ENCODE measurements around the gene ILK. TPM values are rescaled to one million over a fixed set of nuclear protein-coding genes. Genes with fewer than 3 reads are reported as not detected.

ILK gene
- total RNA-seq, 1 donor from 2014 or later: 133 TPM

DNA sequence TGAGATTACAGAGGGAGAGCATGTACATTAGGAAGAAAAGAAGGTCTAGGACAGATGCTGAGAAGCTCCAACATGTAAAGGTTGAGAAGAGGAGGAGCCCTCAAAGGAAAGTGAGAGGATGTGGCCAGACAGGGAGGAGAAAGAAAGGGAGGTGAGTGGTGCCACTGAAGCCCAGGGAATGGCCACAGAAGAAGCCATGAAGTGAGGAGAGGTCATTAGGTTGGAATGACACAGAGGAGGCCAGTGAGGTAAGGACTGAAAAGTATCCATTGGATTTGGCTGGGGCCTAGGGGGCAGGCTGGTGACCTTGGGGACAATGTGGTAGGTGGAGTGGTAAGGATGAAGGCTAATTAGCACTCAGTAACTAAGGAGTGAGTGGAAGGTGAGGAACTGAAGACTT is 55.1 kb downstream of the ILK start:
- DNase-seq (ENCODE audit: low spot score, unreplicated experiment): no peak
- no peaks in the 10 kb centered on the region for H3K36me3 Mint-ChIP-seq (ENCODE audit: insufficient read depth)
- no peak overlapping the region for H3K4me3 Mint-ChIP-seq (ENCODE audit: low read depth)
- no peaks in the 10 kb centered on the region for H3K9me3 Mint-ChIP-seq (ENCODE audit: low read depth)
- no peak overlapping the region for H3K27ac Mint-ChIP-seq
- H3K4me1 Mint-ChIP-seq (ENCODE audit: low read depth): peaks cover 4% of the 10 kb centered on the region
- H3K27me3 Mint-ChIP-seq: peaks cover 21% of the 10 kb centered on the region
- TF ChIP-seq, protein P1, sequence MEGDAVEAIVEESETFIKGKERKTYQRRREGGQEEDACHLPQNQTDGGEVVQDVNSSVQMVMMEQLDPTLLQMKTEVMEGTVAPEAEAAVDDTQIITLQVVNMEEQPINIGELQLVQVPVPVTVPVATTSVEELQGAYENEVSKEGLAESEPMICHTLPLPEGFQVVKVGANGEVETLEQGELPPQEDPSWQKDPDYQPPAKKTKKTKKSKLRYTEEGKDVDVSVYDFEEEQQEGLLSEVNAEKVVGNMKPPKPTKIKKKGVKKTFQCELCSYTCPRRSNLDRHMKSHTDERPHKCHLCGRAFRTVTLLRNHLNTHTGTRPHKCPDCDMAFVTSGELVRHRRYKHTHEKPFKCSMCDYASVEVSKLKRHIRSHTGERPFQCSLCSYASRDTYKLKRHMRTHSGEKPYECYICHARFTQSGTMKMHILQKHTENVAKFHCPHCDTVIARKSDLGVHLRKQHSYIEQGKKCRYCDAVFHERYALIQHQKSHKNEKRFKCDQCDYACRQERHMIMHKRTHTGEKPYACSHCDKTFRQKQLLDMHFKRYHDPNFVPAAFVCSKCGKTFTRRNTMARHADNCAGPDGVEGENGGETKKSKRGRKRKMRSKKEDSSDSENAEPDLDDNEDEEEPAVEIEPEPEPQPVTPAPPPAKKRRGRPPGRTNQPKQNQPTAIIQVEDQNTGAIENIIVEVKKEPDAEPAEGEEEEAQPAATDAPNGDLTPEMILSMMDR (IDR thresholded peaks at IDR 0.05; ENCODE audit: unreplicated experiment): no peak

Other genes starting within 250 kb of the ILK start
- gene SMPD1, start 213.3 kb upstream of the ILK start, total RNA-seq: 25.5 and 27.8 TPM in 2 replicates
- 64.2 and 71.4 TPM in 2 replicates for gene APBB1, start 184.7 kb upstream of the ILK start, total RNA-seq
- 2.5 and 6.1 TPM in 2 replicates for gene HPX, start 162.8 kb upstream of the ILK start, total RNA-seq
- 18.5 and 22.6 TPM in 2 replicates for gene TRIM3, start 129.8 kb upstream of the ILK start, total RNA-seq
- gene ARFIP2, start 122.4 kb upstream of the ILK start, total RNA-seq: 77.0 and 78.1 TPM in 2 replicates
- gene TIMM10B, start 122.3 kb upstream of the ILK start, total RNA-seq: 34.2 and 37.5 TPM in 2 replicates
- 7.0 and 7.7 TPM in 2 replicates for gene DNHD1, start 106.5 kb upstream of the ILK start, total RNA-seq
- gene RRP8, start 158 bp upstream of the ILK start, total RNA-seq: 18.8 and 21.7 TPM in 2 replicates
- 148 and 160 TPM in 2 replicates for gene TAF10, start 8.4 kb downstream of the ILK start, total RNA-seq
- 54.4 and 59.9 TPM in 2 replicates for gene TPP1, start 15.6 kb downstream of the ILK start, total RNA-seq
- gene DCHS1, start 52.0 kb downstream of the ILK start, total RNA-seq: 54.7 and 61.4 TPM in 2 replicates
- 36.5 and 41.3 TPM in 2 replicates for gene MRPL17, start 79.6 kb downstream of the ILK start, total RNA-seq
- gene OR2AG2, start 168.2 kb downstream of the ILK start, total RNA-seq: 0.48 and 1.0 TPM in 2 replicates
- gene OR2AG1, start 179.2 kb downstream of the ILK start, total RNA-seq: not detected in 2 replicates
- gene OR6A2, start 195.9 kb downstream of the ILK start, total RNA-seq: 0.13 and 0.24 TPM in 2 replicates
- not detected in 2 replicates for gene OR10A5, start 241.9 kb downstream of the ILK start, total RNA-seq